ENCODE data around the gene MYH15.

The MYH15 gene

GRCh38 chr3:108513961-108514360, 3.6 kb upstream of the MYH15 start:
- no peak for DNase-seq (ENCODE audit: low spot score)
- H3K27ac ChIP-seq: no peak overlapping the region
- ChIA-PET CTCF (no interaction called here), POLR2A (ENCODE audit: low non-redundant PET) (no interaction called here)
- TF ChIP-seq, protein P1, sequence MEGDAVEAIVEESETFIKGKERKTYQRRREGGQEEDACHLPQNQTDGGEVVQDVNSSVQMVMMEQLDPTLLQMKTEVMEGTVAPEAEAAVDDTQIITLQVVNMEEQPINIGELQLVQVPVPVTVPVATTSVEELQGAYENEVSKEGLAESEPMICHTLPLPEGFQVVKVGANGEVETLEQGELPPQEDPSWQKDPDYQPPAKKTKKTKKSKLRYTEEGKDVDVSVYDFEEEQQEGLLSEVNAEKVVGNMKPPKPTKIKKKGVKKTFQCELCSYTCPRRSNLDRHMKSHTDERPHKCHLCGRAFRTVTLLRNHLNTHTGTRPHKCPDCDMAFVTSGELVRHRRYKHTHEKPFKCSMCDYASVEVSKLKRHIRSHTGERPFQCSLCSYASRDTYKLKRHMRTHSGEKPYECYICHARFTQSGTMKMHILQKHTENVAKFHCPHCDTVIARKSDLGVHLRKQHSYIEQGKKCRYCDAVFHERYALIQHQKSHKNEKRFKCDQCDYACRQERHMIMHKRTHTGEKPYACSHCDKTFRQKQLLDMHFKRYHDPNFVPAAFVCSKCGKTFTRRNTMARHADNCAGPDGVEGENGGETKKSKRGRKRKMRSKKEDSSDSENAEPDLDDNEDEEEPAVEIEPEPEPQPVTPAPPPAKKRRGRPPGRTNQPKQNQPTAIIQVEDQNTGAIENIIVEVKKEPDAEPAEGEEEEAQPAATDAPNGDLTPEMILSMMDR (conservative IDR thresholded peaks at IDR 0.05; ENCODE audit: low read depth): no peak

DNA sequence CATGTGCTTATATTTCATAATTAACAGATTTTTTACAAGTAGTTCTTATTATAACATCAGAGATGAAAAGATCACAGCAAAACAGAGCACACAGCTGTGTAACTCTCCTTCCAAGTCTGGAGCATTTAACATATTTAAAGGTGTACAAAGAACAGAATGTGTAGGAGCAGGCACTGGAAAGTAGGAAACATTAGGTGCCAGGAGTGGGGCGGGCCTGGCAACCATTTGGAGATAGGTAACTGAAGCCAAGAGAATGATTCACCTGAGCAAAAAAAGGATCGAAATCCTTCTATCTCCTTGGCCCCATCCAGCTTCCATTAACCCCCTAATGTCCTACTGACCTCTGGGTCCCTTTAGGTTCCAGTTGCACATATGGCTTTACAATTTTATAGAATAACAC, 2.3 kb upstream of the MYH15 start:
- POLR2A ChIA-PET (ENCODE audit: low non-redundant PET): no interaction called here
- DNase-seq (ENCODE audit: low spot score): no peak
- CTCF ChIA-PET: no interaction called here
- H3K27ac ChIP-seq: no peak overlapping the region
- TF ChIP-seq, protein P1 (conservative IDR thresholded peaks at IDR 0.05; ENCODE audit: low read depth): no peak

- no peak for DNase-seq (ENCODE audit: low spot score)
- no peak overlapping the region for H3K27ac ChIP-seq
- TF ChIP-seq, protein P1 (conservative IDR thresholded peaks at IDR 0.05; ENCODE audit: low read depth): no peak
- CTCF ChIA-PET: no interaction called here
- POLR2A ChIA-PET (ENCODE audit: low non-redundant PET): no interaction called here
Observed at GRCh38 chr3:108511490-108511889, 1.1 kb upstream of the MYH15 start.

DNA sequence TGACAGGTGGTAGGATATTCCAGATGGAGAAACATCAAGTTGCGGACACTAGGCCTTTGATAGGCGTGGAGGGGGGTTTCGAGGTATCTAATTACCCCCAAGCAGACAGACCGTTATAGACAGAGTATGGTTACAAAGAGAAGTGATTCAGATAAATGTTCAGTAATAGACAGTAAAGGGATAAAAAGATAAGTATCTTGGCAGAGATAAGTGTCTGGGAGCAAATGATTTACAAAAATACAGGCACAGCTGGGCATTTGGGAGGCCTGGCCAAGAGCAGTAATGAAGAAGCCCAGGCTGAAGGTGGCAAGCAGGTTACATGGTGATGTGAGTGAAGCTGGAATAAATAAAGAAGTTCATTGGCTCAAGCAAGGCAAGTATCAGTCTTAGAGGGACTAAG, 659 bp upstream of the MYH15 start:
- no peak overlapping the region for H3K27ac ChIP-seq
- DNase-seq (ENCODE audit: low spot score): no peak
- TF ChIP-seq, protein P1 (conservative IDR thresholded peaks at IDR 0.05; ENCODE audit: low read depth): no peak
- CTCF ChIA-PET: no interaction called here
- POLR2A ChIA-PET (ENCODE audit: low non-redundant PET): no interaction called here

GRCh38 chr3:108509871-108510270, 525 bp downstream of the MYH15 start:
- no peak overlapping the region for H3K27ac ChIP-seq
- POLR2A ChIA-PET (ENCODE audit: low non-redundant PET): no interaction called here
- no peak for DNase-seq (ENCODE audit: low spot score)
- TF ChIP-seq, protein P1 (conservative IDR thresholded peaks at IDR 0.05; ENCODE audit: low read depth): no peak
- CTCF ChIA-PET: no interaction called here

DNA sequence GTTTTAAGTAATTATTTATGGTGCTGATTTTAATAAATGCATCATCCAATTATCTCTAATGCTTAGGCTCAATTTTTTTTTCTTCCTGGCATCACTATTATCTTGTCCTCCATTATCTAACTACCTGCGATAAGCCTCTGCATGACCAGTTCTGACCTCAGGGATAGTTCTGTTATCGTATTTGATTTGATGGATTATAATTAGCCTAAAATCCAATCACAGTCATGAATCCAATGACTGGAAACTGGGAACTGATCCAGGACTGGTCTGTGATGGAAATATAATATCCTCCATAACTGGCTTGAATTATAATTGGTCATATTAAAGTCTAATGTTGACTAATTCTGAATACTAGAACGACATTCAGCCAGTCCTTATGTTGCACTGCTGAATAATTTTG, 1.1 kb downstream of the MYH15 start:
- CTCF ChIA-PET: no interaction called here
- POLR2A ChIA-PET (ENCODE audit: low non-redundant PET): no interaction called here
- no peak for DNase-seq (ENCODE audit: low spot score)
- TF ChIP-seq, protein P1 (conservative IDR thresholded peaks at IDR 0.05; ENCODE audit: low read depth): no peak
- H3K27ac ChIP-seq: no peak overlapping the region

GRCh38 chr3:108507902-108508301, 2.5 kb downstream of the MYH15 start:
- CTCF ChIA-PET: no interaction called here
- H3K27ac ChIP-seq: no peak overlapping the region
- DNase-seq (ENCODE audit: low spot score): no peak
- POLR2A ChIA-PET (ENCODE audit: low non-redundant PET): no interaction called here
- TF ChIP-seq, protein P1 (conservative IDR thresholded peaks at IDR 0.05; ENCODE audit: low read depth): no peak

Measured in RWPE1 (cell line).